GM12878 (cell line): ENCODE results near the gene HELZ. TPM values are rescaled to one million over a fixed set of nuclear protein-coding genes. Genes with fewer than 3 reads are reported as not detected.

Experiments used
- ATAC-seq: fragments of 200-7000 bp; cut with Tn5 transposase; 3 replicates; pipeline ENCODE4 v1.9.1; 2020; ENCODE audit warnings: mild to moderate bottlenecking, moderate library complexity
- BruUV-seq: library from RNA; stranded (reverse); fragments of 400-500 nt; replicated peaks from 2 replicates; lab custom pipeline; 2021; lab: Mats Ljungman, UMichigan
- CTCF ChIA-PET: fragments of 300-600 bp; sonication (Branson Sonifier 250); formaldehyde crosslinking; extraction: SDS; loops from one replicate; lab custom pipeline; 2021; ENCODE audit warnings: inconsistent platforms; lab: Yijun Ruan, JAX
- POLR2A ChIA-PET: fragments of 350-600 bp; formaldehyde crosslinking; extraction: SDS; loops from one replicate; lab custom pipeline; 2021; ENCODE audit warnings: inconsistent platforms; lab: Charles Lee
- RAD21 ChIA-PET: fragments of 300-600 bp; sonication (Branson Sonifier 250); formaldehyde crosslinking; loops from one replicate; lab custom pipeline; 2023; ENCODE audit warnings: antibody characterized with exemption; ENCODE audit not compliant: unreplicated experiment; lab: Charles Lee
- SMC1A ChIA-PET: fragments of 300-600 bp; sonication (Branson Sonifier 250); formaldehyde crosslinking; loops from one replicate; lab custom pipeline; 2023; ENCODE audit not compliant: unreplicated experiment, uncharacterized antibody; lab: Charles Lee
- DNase-seq: peaks from one replicate; pipeline ENCODE4 v3.0.0-alpha.2; 2011; ENCODE audit warnings: low read depth, low spot score
- FAIRE-seq: peaks from 3 replicates; lab custom pipeline; 2011; peaks lifted over from hg19 to GRCh38; lab: Jason Lieb, UNC
- H2AFZ ChIP-seq: 2 replicates; pipeline ENCODE4 v1.6.0; 2011; ENCODE audit warnings: low read depth, low read length, control low read depth; ENCODE audit not compliant: control insufficient read depth
- H3K27ac ChIP-seq: 2 replicates; pipeline ENCODE4 v1.5.1; 2011; ENCODE audit warnings: control low read depth; ENCODE audit not compliant: control insufficient read depth, insufficient read depth
- H3K27me3 ChIP-seq, 2 experiments: replicated peaks in 1 of 2; 2 replicates each; pipeline versions ENCODE4 v1.6.0 to v1.6.1; 2011; ENCODE audit warnings: low read length in 1 of 2; ENCODE audit not compliant: control insufficient read depth in 2 of 2, insufficient read depth in 2 of 2
- H3K36me3 ChIP-seq, 2 experiments: 2 replicates each; pipeline ENCODE4 v1.5.1; 2011; ENCODE audit warnings: low read length in 1 of 2; ENCODE audit not compliant: control insufficient read depth in 2 of 2, insufficient read depth in 2 of 2
- H3K4me1 ChIP-seq: 2 replicates; pipeline ENCODE4 v1.6.1; 2011; ENCODE audit warnings: mild to moderate bottlenecking, low read length, moderate library complexity, mixed read lengths; ENCODE audit not compliant: control insufficient read depth, insufficient read depth
- H3K4me2 ChIP-seq: 2 replicates; pipeline ENCODE4 v1.6.0; 2011; ENCODE audit warnings: control low read depth; ENCODE audit not compliant: control insufficient read depth, insufficient read depth
- H3K4me3 ChIP-seq: fragments of 200-600 bp; sonication (generic); 2 replicates; pipeline ENCODE4 v1.5.1; 2016
- H3K79me2 ChIP-seq: 2 replicates; pipeline ENCODE4 v1.6.0; 2011; ENCODE audit warnings: low read length; ENCODE audit not compliant: control insufficient read depth, insufficient read depth
- H3K9ac ChIP-seq: 2 replicates; pipeline ENCODE4 v1.8.0; 2011; ENCODE audit warnings: low read length, control low read depth, mixed read lengths; ENCODE audit not compliant: control insufficient read depth, insufficient read depth
- H3K9me3 ChIP-seq: replicated peaks from 3 replicates; pipeline ENCODE4 v1.5.1; 2011; ENCODE audit warnings: mild to moderate bottlenecking, low read length; ENCODE audit not compliant: control insufficient read depth, insufficient read depth
- H4K20me1 ChIP-seq: 2 replicates; pipeline ENCODE4 v1.6.0; 2011; ENCODE audit not compliant: control insufficient read depth, insufficient read depth
- CBFB ChIP-seq: IDR thresholded peaks from 2 replicates; pipeline ENCODE4 v1.6.1; 2016; ENCODE audit warnings: antibody characterized with exemption, low read depth
- FOXM1 ChIP-seq: IDR thresholded peaks from 2 replicates; pipeline ENCODE4 v1.6.1; 2012; ENCODE audit warnings: low read depth, mild to moderate bottlenecking, inconsistent platforms, low read length, moderate library complexity
- IRF3 ChIP-seq: fragments of 450-650 bp; IDR thresholded peaks from 2 replicates; pipeline ENCODE4 v1.6.1; 2014; ENCODE audit warnings: mild to moderate bottlenecking
- MEF2B ChIP-seq: fragments of 450-650 bp; IDR thresholded peaks from 2 replicates; pipeline ENCODE4 v1.6.1; 2018; ENCODE audit warnings: mild to moderate bottlenecking, moderate library complexity; ENCODE audit not compliant: partially characterized antibody, poor library complexity, severe bottlenecking
- NKRF ChIP-seq: fragments of 450-650 bp; conservative IDR thresholded peaks from 2 replicates; pipeline ENCODE4 v1.6.1; 2017; ENCODE audit warnings: mild to moderate bottlenecking, moderate library complexity
- NR2F1 ChIP-seq: fragments of 450-650 bp; conservative IDR thresholded peaks from 2 replicates; pipeline ENCODE4 v1.6.1; 2017; ENCODE audit warnings: mild to moderate bottlenecking
- NRF1 ChIP-seq: conservative IDR thresholded peaks from 2 replicates; pipeline ENCODE4 v1.6.1; 2011; ENCODE audit warnings: mild to moderate bottlenecking, low read depth, low read length, improper control_type of control experiment
- ZBTB11 ChIP-seq: fragments of 450-650 bp; formaldehyde crosslinking; IDR thresholded peaks from 2 replicates; pipeline ENCODE4 v1.5.0; 2022; ENCODE audit warnings: mild to moderate bottlenecking, missing genetic modification characterization
- WGBS: methylation state at CpG from one replicate; pipeline ENCODE4 v1.1.6; 2016; ENCODE audit warnings: low lambda C conversion rate; ENCODE audit not compliant: insufficient replicate concordance, insufficient coverage; ENCODE audit errors: missing lambda C conversion rate; 5-methylcytosine and 5-hydroxymethylcytosine counted together
- in situ Hi-C: fragments of 300-500 bp; cut with MboI; formaldehyde crosslinking; loops from 9 replicates; pipeline ENCODE4 v1.14.3; 2018; ENCODE audit warnings: mixed read lengths
- intact Hi-C: fragments of 100-400 bp; cut with micrococcal nuclease; formaldehyde crosslinking; loops from one replicate; pipeline ENCODE4 v1.14.2; 2022; ENCODE audit not compliant: unreplicated experiment
- polyA plus RNA-seq, 11 experiments: library from polyadenylated mRNA; depleted of rRNA in 4 of 11; unstranded in 6 of 11; stranded (reverse) in 5 of 11; fragments of >200 nt; fragmentation: Nextera tagmentation in 4 of 11; fragmentation: Illumina TruSeq in 1 of 11; extraction: Ambion mirVana in 4 of 11; extraction: Trizol in 1 of 11; gene quantifications; 1 replicate in 1 of 11; 2 replicates in 10 of 11; pipeline versions ENCODE4 v1.2.1 to v1.2.3, GENCODE V29; 2011 to 2016; ENCODE audit warnings: inconsistent platforms in 2 of 11, missing spikeins in 2 of 11, low read depth in 1 of 11
- total RNA-seq, 4 experiments: library from RNA; depleted of rRNA in 3 of 4; stranded (reverse); fragments of >200 nt in 3 of 4; fragmentation: Illumina TruSeq in 1 of 4; extraction: Trizol in 1 of 4; gene quantifications; 2 replicates each; pipeline versions ENCODE4 v1.2.1 to v1.2.3, GENCODE V29; 2013 to 2021
- TF ChIP-seq, protein P1 (sequence below): fragments of 150-350 bp; IDR thresholded peaks from 2 replicates; pipeline ENCODE4 v1.6.1; 2016; ENCODE audit warnings: low read depth, low read length

Gene HELZ
- total and polyA plus RNA-seq, 10 of the 15 experiments (the other 5 are each of a cell fraction or from before 2014, with no cell fraction given) = 1.5 to 36.8 (median 19.1) TPM

- no peak for TF ChIP-seq ZBTB11
- TF ChIP-seq, all 136 proteins: peak for 0
These were observed 168.7 kb downstream of the HELZ start (continued) for GRCh38 chr17:67076290-67076689.

DNA sequence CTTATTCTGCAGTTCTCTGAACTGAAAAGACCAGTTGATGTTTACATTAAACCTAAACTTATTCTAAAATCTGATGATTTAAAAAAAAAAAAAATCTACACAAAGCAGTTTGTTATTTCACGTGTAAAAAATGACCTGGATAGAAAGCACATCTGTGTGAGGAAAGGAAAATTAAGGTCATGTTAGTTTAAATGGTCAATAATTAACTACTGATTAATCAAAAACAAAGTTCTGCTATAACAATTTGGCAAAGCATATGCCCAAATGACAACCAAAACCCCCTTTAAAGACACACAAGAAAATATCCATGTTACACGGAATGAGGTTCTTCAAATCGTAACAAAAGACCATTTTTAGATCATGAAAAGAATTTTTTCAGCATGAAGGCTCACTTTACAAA lies 170.2 kb downstream of the HELZ start:
- H3K9me3 ChIP-seq = no peaks in the 10 kb centered on the region
- no peak overlapping the region for H3K4me3 ChIP-seq
- no peak overlapping the region for H3K9ac ChIP-seq
- intact Hi-C loops = no loop called here
- CTCF ChIA-PET = interaction anchor here (1.0 kb wide), 1 partner anchor 347 kb away, joined by 3 read pairs; no protein-coding TSS in a partner anchor
- RAD21 ChIA-PET = no interaction called here
- no peaks in the 10 kb centered on the region for H3K4me1 ChIP-seq
- ATAC-seq (no peak), FAIRE-seq (peak; percentile 7), DNase-seq (no peak)
- in situ Hi-C loops = no loop called here
- TF ChIP-seq CBFB = no peak
- TF ChIP-seq NKRF = no peak
- TF ChIP-seq NRF1 = no peak
- no peak for TF ChIP-seq FOXM1
- TF ChIP-seq NR2F1 = no peak
- TF ChIP-seq, protein P1, sequence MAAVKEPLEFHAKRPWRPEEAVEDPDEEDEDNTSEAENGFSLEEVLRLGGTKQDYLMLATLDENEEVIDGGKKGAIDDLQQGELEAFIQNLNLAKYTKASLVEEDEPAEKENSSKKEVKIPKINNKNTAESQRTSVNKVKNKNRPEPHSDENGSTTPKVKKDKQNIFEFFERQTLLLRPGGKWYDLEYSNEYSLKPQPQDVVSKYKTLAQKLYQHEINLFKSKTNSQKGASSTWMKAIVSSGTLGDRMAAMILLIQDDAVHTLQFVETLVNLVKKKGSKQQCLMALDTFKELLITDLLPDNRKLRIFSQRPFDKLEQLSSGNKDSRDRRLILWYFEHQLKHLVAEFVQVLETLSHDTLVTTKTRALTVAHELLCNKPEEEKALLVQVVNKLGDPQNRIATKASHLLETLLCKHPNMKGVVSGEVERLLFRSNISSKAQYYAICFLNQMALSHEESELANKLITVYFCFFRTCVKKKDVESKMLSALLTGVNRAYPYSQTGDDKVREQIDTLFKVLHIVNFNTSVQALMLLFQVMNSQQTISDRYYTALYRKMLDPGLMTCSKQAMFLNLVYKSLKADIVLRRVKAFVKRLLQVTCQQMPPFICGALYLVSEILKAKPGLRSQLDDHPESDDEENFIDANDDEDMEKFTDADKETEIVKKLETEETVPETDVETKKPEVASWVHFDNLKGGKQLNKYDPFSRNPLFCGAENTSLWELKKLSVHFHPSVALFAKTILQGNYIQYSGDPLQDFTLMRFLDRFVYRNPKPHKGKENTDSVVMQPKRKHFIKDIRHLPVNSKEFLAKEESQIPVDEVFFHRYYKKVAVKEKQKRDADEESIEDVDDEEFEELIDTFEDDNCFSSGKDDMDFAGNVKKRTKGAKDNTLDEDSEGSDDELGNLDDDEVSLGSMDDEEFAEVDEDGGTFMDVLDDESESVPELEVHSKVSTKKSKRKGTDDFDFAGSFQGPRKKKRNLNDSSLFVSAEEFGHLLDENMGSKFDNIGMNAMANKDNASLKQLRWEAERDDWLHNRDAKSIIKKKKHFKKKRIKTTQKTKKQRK = no peak
- no peak for TF ChIP-seq IRF3
- no peak for TF ChIP-seq MEF2B
- SMC1A ChIA-PET = interaction anchor here (1.9 kb wide), 1 partner anchor 32 kb away, joined by 5 read pairs; no protein-coding TSS in a partner anchor
- POLR2A ChIA-PET = no interaction called here
- peaks cover 0 to 7% of the 10 kb centered on the region in 2 experiments; a peak in 2 of 4 replicates for H3K36me3 ChIP-seq
- no peaks in the 10 kb centered on the region for H3K27me3 ChIP-seq
- WGBS = 94% methylated on average over 3 of the region's 3 CpGs
- no TSS peak for BruUV-seq
- H3K79me2 ChIP-seq = no peaks in the 10 kb centered on the region
- no peak overlapping the region for H2AFZ ChIP-seq
- H3K4me2 ChIP-seq = no peak overlapping the region
- no peaks in the 10 kb centered on the region for H4K20me1 ChIP-seq
- H3K27ac ChIP-seq = no peak overlapping the region
